Nephron progenitor cell (in vitro differentiated cells): ENCODE data around the gene RYR3.
A peak's percentile ranks its signal among the peaks of the same experiment; 100 is the strongest.
"Not testable (repeated sequence)": the region's sequence is repeated elsewhere in the genome, so short reads cannot be mapped to it uniquely, and the experiment has no call there.

Experiments
- DNase-seq: peaks from one replicate; pipeline ENCODE4 v3.0.0; 2021
- H3K27ac Mint-ChIP-seq: 2 replicates; pipeline ENCODE4 v1.8.0; 2021; ENCODE audit warnings: mild to moderate bottlenecking, moderate library complexity, mixed read lengths
- H3K27me3 Mint-ChIP-seq: 2 replicates; pipeline ENCODE4 v1.8.0; 2021; ENCODE audit warnings: mild to moderate bottlenecking, low read depth, mixed read lengths; ENCODE audit not compliant: poor library complexity
- H3K36me3 Mint-ChIP-seq: 2 replicates; pipeline ENCODE4 v1.8.0; 2021; ENCODE audit warnings: low read depth, mixed read lengths
- H3K4me1 Mint-ChIP-seq: 2 replicates; pipeline ENCODE4 v1.8.0; 2021; ENCODE audit warnings: mixed read lengths
- H3K4me3 Mint-ChIP-seq: 2 replicates; pipeline ENCODE4 v1.8.0; 2021; ENCODE audit warnings: mild to moderate bottlenecking, moderate library complexity, mixed read lengths
- H3K9me3 Mint-ChIP-seq: 2 replicates; pipeline ENCODE4 v1.8.0; 2021; ENCODE audit warnings: mild to moderate bottlenecking, moderate library complexity, mixed read lengths
- TF ChIP-seq, protein P1 (sequence below): fragments of 200-600 bp; sonication (generic); IDR thresholded peaks from 2 replicates; pipeline ENCODE4 v1.5.0; 2021; ENCODE audit warnings: antibody characterized with exemption

RYR3 gene

DNA sequence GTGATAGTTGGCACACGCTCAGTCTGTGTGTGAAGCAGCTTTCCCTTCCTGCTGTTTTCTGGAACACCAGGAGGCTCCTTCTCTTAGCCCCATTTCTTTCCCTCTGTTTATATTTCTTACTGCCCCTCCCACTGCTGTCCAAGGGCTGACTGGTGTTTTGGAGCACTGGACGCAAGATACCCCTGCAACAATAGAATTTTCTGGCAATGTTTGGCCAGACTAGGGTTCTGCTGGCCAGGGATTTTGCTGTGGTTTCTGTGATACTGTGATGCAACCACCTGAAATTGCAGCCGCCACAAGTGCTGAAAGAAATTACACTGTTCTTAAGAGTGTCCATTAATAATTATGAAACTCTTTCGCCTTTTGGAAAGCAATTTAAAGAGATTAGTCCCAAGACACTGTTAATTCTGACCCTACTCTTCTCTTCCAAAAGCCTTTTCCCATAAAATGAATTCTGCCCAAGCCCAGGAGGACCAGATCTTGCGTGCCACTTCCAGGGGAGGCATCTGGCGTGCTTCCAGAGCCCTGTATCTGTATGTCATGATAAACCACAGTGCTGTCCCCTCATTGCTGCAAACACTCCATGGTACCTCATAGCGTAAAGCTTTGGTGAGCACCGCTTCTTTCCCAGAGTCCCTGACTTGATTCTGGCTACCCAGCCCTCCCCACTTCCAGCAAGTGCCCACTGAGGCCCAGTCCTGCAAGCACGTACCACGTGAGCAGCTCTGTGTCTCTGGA, 498.1 kb downstream of the RYR3 start:
- TF ChIP-seq, protein P1, sequence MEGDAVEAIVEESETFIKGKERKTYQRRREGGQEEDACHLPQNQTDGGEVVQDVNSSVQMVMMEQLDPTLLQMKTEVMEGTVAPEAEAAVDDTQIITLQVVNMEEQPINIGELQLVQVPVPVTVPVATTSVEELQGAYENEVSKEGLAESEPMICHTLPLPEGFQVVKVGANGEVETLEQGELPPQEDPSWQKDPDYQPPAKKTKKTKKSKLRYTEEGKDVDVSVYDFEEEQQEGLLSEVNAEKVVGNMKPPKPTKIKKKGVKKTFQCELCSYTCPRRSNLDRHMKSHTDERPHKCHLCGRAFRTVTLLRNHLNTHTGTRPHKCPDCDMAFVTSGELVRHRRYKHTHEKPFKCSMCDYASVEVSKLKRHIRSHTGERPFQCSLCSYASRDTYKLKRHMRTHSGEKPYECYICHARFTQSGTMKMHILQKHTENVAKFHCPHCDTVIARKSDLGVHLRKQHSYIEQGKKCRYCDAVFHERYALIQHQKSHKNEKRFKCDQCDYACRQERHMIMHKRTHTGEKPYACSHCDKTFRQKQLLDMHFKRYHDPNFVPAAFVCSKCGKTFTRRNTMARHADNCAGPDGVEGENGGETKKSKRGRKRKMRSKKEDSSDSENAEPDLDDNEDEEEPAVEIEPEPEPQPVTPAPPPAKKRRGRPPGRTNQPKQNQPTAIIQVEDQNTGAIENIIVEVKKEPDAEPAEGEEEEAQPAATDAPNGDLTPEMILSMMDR = no peak
- H3K9me3 Mint-ChIP-seq = peaks cover 4% of the 10 kb centered on the region
- DNase-seq = no peak
- peaks cover 8% of the 10 kb centered on the region for H3K27me3 Mint-ChIP-seq
- H3K27ac Mint-ChIP-seq = peak overlapping the region; percentile 69
- H3K4me1 Mint-ChIP-seq = no peaks in the 10 kb centered on the region
- no peak overlapping the region for H3K4me3 Mint-ChIP-seq
- H3K36me3 Mint-ChIP-seq = peaks cover 11% of the 10 kb centered on the region

DNA sequence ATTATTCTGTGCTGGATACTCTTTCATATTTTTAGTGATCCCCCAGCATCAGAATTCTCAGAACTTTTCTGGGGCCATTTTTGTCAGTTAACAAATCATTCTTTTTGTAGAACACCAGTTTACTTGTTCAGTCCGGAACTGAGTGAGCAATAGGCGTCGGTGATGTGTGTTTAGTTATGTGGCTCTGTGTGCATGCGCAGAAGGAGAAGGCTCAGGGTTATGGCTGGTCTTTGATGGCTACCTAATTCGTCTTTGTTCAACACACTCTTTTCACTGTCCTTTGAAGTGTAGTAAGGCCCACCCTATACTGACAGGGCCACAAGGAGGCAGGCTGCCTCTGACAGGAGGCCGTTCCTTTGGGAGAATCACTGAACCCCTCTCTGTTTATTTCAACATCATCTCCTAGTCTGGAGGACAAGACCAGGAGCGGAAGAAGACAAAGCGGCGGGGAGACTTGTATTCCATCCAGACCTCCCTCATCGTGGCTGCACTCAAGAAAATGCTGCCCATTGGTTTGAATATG, 499.4 kb downstream of the RYR3 start:
- H3K27ac Mint-ChIP-seq = no peak overlapping the region
- H3K4me3 Mint-ChIP-seq = no peak overlapping the region
- DNase-seq = no peak
- H3K36me3 Mint-ChIP-seq = peaks cover 11% of the 10 kb centered on the region
- TF ChIP-seq, protein P1 = no peak
- peaks cover 8% of the 10 kb centered on the region for H3K27me3 Mint-ChIP-seq
- peaks cover 4% of the 10 kb centered on the region for H3K9me3 Mint-ChIP-seq
- no peaks in the 10 kb centered on the region for H3K4me1 Mint-ChIP-seq

DNA sequence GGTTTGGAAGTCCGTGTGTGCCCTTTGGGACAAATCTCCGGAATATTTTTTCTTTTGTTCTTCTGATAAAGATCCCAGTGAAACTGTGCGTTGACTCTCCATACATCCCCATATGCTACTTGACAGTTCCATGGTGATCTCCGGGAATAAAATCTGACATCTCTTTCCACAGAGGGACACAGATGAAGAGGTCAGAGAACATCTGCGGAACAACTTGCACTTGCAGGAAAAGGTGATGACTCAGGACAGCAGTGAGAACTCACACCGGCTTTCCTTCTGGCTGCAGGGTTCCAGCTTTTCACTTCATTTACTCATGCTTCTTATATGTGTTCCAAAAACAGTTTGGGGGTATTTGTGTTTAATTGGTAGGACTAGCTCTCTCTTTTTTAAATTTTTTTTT, 500.0 kb downstream of the RYR3 start:
- peaks cover 11% of the 10 kb centered on the region for H3K36me3 Mint-ChIP-seq
- H3K27me3 Mint-ChIP-seq = peaks cover 8% of the 10 kb centered on the region
- DNase-seq = no peak
- peaks cover 4% of the 10 kb centered on the region for H3K9me3 Mint-ChIP-seq
- TF ChIP-seq, protein P1 = no peak
- no peak overlapping the region for H3K4me3 Mint-ChIP-seq
- H3K4me1 Mint-ChIP-seq = no peaks in the 10 kb centered on the region
- H3K27ac Mint-ChIP-seq = no peak overlapping the region

DNA sequence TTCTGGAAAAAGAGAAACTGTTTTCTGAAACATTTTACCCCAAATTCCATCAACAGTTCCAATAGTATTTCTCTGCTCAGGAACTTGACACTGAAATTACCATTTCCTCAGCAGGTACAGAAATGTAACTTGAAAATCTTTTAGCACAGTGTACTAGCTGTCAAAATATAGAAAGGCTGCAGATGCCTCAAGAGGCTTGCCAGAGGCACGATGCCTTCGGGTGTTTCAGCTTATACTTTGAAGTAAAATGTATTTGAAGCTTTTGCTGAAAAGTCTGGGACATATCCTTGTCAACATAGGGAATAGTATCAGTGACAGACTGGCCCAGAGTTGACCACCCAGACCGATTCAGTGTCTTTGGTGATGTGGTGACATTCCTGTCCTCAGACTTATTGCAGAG, 503.1 kb downstream of the RYR3 start:
- DNase-seq = no peak
- TF ChIP-seq, protein P1 = no peak
- peaks cover 4% of the 10 kb centered on the region for H3K9me3 Mint-ChIP-seq
- H3K4me1 Mint-ChIP-seq = peaks cover 5% of the 10 kb centered on the region
- H3K27ac Mint-ChIP-seq = no peak overlapping the region
- H3K4me3 Mint-ChIP-seq = no peak overlapping the region
- peaks cover 11% of the 10 kb centered on the region for H3K36me3 Mint-ChIP-seq
- H3K27me3 Mint-ChIP-seq = peaks cover 8% of the 10 kb centered on the region

DNA sequence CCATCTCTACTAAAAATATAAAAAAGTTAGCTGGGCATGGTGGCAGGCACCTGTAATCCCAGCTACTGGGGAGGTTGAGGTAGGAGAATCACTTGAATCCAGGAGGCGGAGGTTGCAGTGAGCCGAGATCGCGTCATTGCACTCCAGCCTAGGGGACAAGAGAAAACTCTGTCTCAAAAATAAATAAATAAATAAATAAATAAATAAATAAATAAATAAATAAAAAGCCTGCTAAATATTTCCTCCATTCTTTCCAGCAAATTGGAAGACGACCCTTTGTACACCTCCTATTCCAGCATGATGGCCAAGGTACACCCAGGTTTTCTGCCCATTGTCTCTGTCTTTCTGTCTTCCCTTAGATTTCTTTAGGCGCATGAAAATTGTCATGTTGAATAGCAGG, 508.7 kb downstream of the RYR3 start:
- not testable (repeated sequence) for H3K36me3 Mint-ChIP-seq, H3K4me3 Mint-ChIP-seq, H3K9me3 Mint-ChIP-seq, DNase-seq, H3K4me1 Mint-ChIP-seq, H3K27ac Mint-ChIP-seq
- H3K27me3 Mint-ChIP-seq = peaks cover 12% of the 10 kb centered on the region

DNA sequence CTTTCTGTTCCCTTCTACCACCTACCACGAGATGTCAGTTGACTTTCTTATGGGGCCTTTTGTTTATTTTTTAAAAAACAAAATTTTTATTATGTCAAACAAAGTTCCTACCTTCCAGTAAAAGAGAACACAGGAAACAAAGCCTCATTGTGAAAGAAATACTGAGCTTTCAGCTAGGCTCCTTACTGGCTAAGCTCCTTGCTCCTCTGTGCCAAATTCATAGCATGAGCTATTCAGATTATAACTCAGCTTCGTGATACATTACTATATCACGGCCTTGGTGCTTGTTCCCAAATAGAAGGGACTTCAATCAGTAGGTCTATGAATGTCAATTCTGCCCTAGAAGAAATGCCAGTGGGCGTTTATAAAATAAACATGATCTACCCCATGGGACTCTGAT, 511.7 kb downstream of the RYR3 start:
- no peaks in the 10 kb centered on the region for H3K36me3 Mint-ChIP-seq
- TF ChIP-seq, protein P1 = no peak
- no peak for DNase-seq
- H3K27ac Mint-ChIP-seq = no peak overlapping the region
- H3K9me3 Mint-ChIP-seq = no peaks in the 10 kb centered on the region
- H3K27me3 Mint-ChIP-seq = peaks cover 12% of the 10 kb centered on the region
- no peak overlapping the region for H3K4me3 Mint-ChIP-seq
- no peaks in the 10 kb centered on the region for H3K4me1 Mint-ChIP-seq
